Fibroblast of pulmonary artery (primary cell): Measurements from ENCODE around the gene PAGE5.
A peak's percentile ranks its signal among the peaks of the same experiment; 100 is the strongest.

Experiments
- DNase-seq: peaks from one replicate; pipeline ENCODE4 v3.0.0-alpha.2; 2010; ENCODE audit warnings: low read depth
- H3K4me3 ChIP-seq: replicated peaks from 2 replicates; pipeline ENCODE4 v1.5.1; 2011; ENCODE audit warnings: low read depth, mild to moderate bottlenecking, control low read depth, low read length, moderate library complexity
- CTCF ChIP-seq: IDR thresholded peaks from 2 replicates; pipeline ENCODE4 v1.5.1; 2011; ENCODE audit warnings: mild to moderate bottlenecking, control low read depth, low read length, inconsistent platforms; ENCODE audit errors: missing control alignments

The PAGE5 gene

GRCh38 chrX:55220119-55220794, at the start of gene PAGE5:
TSS of gene PAGE5 (plus strand) at chrX:55220346. CDS start at chrX:55221383, 1,037 bp downstream.
- TF ChIP-seq CTCF, result no peak
- DNase-seq, result no peak
- no peak within 1 kb of the TSS for H3K4me3 ChIP-seq

GRCh38 chrX:55187281-55187680, 32.9 kb upstream of the PAGE5 start:
- no peak overlapping the region for H3K4me3 ChIP-seq
- no peak for DNase-seq
- no peak for TF ChIP-seq CTCF

- TF ChIP-seq CTCF, result no peak
- no peak for DNase-seq
- H3K4me3 ChIP-seq, result no peak overlapping the region
Observed at GRCh38 chrX:55196688-55197087, 23.5 kb upstream of the PAGE5 start.

- DNase-seq, result peak; percentile 16
Observed at GRCh38 chrX:55201930-55202579, 18.1 kb upstream of the PAGE5 start.

GRCh38 chrX:55206162-55206941, 13.8 kb upstream of the PAGE5 start:
- no peak overlapping the region for H3K4me3 ChIP-seq
- no peak for DNase-seq
- TF ChIP-seq CTCF, result no peak

More at GRCh38 chrX:55201930-55202579, 18.1 kb upstream of the PAGE5 start:
- no peak for TF ChIP-seq CTCF
- no peak overlapping the region for H3K4me3 ChIP-seq

GRCh38 chrX:55210931-55211677, 9.0 kb upstream of the PAGE5 start:
- no peak for TF ChIP-seq CTCF

More at GRCh38 chrX:55210931-55211677, 9.0 kb upstream of the PAGE5 start:
- H3K4me3 ChIP-seq, result no peak overlapping the region
- no peak for DNase-seq
